NB4 (cell line): ENCODE measurements around the gene SIL1.
"Not testable (repeated sequence)": the region's sequence is repeated elsewhere in the genome, so short reads cannot be mapped to it uniquely, and the experiment has no call there.

Experiments used
- DNase-seq: peaks from one replicate; pipeline ENCODE4 v3.0.0; 2010; ENCODE audit warnings: low read depth
- H3K4me3 ChIP-seq: one replicate; pipeline ENCODE4 v1.5.1; 2011; ENCODE audit warnings: mild to moderate bottlenecking, low read depth, low read length, moderate library complexity
- CTCF ChIP-seq: IDR thresholded peaks from one replicate; pipeline ENCODE4 v1.5.1; 2012; ENCODE audit warnings: low read depth, low read length
- MAX ChIP-seq: IDR thresholded peaks from 2 replicates; pipeline ENCODE4 v1.6.1; 2011; ENCODE audit warnings: low read depth, low read length
- MYC ChIP-seq: IDR thresholded peaks from 2 replicates; pipeline ENCODE4 v1.6.1; 2011; ENCODE audit warnings: low read depth, low read length
- POLR2A ChIP-seq: IDR thresholded peaks from 2 replicates; pipeline ENCODE4 v1.6.1; 2011; ENCODE audit warnings: mild to moderate bottlenecking; ENCODE audit not compliant: insufficient read length; ENCODE audit errors: extremely low read depth

The SIL1 gene

GRCh38 chr5:139181322-139181730 is 16.8 kb downstream of the SIL1 start:
- H3K4me3 ChIP-seq, result no peak overlapping the region
- no peak for DNase-seq
- TF ChIP-seq CTCF (no peak), POLR2A (no peak), MYC (no peak), MAX (no peak)

- TF ChIP-seq POLR2A (no peak), MAX (no peak), CTCF (no peak), MYC (no peak)
- H3K4me3 ChIP-seq, result no peak overlapping the region
- DNase-seq, result no peak
Observed at GRCh38 chr5:139180850-139181249, 17.3 kb downstream of the SIL1 start.

GRCh38 chr5:139179778-139180513 is 18.2 kb downstream of the SIL1 start:
- H3K4me3 ChIP-seq, result not testable (repeated sequence)

GRCh38 chr5:139178935-139179334 is 19.2 kb downstream of the SIL1 start:
- H3K4me3 ChIP-seq, result no peak overlapping the region
- no peak for DNase-seq
- TF ChIP-seq MAX (no peak), CTCF (no peak), POLR2A (no peak), MYC (no peak)

More at GRCh38 chr5:139179778-139180513, 18.2 kb downstream of the SIL1 start:
- DNase-seq, result not testable (repeated sequence)

- H3K4me3 ChIP-seq, result no peak overlapping the region
- DNase-seq, result no peak
- no peak for TF ChIP-seq MYC
- no peak for TF ChIP-seq CTCF
Observed at GRCh38 chr5:139178589-139178917, 19.6 kb downstream of the SIL1 start.

GRCh38 chr5:139177809-139178588 is 20.2 kb downstream of the SIL1 start:
- no peak overlapping the region for H3K4me3 ChIP-seq
- peak; percentile 32 for DNase-seq
- TF ChIP-seq MYC (no peak), CTCF (no peak), POLR2A (no peak), MAX (no peak)

GRCh38 chr5:139177281-139177680 is 20.9 kb downstream of the SIL1 start:
- not testable (repeated sequence) for DNase-seq, H3K4me3 ChIP-seq

GRCh38 chr5:139174382-139174781 is 23.8 kb downstream of the SIL1 start:
- not testable (repeated sequence) for H3K4me3 ChIP-seq, DNase-seq
